ENCODE measurements around the gene ARSG. TPM values are rescaled to one million over a fixed set of nuclear protein-coding genes. Genes with fewer than 3 reads are reported as not detected.

Gene ARSG
- total and polyA plus RNA-seq, 2 of the 13 experiments (the other 11 are each of a cell fraction or from before 2014, with no cell fraction given), result 3.7 to 15.2 TPM

DNA sequence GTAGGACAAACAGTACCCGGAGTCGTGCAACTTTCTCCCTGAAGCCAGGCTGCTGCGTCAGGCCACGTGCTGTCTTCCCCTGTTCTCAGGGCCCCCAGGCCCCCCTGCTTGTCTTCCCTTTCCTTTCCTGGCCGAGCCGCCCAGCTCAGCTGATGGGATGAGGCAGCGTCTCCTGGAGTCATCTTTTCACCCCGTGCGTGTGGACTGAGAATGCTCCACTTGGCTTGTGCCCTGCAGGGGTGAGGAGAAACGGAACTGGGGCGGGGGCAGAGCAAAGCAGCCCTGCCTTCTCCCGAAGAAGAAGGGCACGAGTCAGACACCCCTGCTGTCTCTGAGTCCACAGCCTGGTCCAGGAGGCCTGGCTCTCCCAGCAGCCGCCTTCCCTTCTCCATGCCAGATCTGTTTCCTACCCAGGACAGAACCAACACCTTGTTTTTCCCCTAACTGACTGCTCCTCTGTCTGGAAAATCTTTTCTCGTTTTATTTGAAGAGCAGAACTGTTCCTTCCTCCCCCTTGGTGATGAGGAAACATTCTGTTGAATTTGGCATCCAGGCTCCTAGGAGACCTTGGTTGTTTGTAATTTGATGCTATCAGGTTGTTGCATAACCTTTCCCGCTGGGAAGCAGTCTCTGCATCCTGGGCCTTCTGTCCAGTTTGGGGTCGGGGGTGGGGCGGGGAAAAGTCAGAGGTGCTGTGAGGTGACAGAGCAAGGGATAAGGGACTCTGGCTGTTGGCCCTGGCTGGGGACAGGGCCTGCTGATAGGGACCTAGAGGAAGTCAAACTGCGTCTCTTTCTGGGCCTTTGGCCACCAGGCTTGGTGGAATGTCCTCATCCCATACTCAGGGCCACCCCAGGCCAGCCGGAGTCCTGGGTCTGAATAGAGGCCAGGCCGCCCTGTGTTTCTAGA is 87.2 kb downstream of the ARSG start (continued):
- TF ChIP-seq, protein P1, sequence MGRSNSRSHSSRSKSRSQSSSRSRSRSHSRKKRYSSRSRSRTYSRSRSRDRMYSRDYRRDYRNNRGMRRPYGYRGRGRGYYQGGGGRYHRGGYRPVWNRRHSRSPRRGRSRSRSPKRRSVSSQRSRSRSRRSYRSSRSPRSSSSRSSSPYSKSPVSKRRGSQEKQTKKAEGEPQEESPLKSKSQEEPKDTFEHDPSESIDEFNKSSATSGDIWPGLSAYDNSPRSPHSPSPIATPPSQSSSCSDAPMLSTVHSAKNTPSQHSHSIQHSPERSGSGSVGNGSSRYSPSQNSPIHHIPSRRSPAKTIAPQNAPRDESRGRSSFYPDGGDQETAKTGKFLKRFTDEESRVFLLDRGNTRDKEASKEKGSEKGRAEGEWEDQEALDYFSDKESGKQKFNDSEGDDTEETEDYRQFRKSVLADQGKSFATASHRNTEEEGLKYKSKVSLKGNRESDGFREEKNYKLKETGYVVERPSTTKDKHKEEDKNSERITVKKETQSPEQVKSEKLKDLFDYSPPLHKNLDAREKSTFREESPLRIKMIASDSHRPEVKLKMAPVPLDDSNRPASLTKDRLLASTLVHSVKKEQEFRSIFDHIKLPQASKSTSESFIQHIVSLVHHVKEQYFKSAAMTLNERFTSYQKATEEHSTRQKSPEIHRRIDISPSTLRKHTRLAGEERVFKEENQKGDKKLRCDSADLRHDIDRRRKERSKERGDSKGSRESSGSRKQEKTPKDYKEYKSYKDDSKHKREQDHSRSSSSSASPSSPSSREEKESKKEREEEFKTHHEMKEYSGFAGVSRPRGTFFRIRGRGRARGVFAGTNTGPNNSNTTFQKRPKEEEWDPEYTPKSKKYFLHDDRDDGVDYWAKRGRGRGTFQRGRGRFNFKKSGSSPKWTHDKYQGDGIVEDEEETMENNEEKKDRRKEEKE (IDR thresholded peaks at IDR 0.05), result no peak
- TF ChIP-seq TBX3 (IDR thresholded peaks at IDR 0.05; ENCODE audit: borderline replicate concordance) (peak; percentile 22; the same call in 1 of the 2 replicates), MBD4 (IDR thresholded peaks at IDR 0.05; ENCODE audit: borderline replicate concordance, low read length) (0 out of 2 replicates have a peak, but pooled peaks have one; percentile 42), CEBPB (IDR thresholded peaks at IDR 0.05; ENCODE audit: borderline replicate concordance, low read depth, low read length) (peak; percentile 99), MTA3 (CRISPR knock-in tag; IDR thresholded peaks at IDR 0.05) (no peak), HNF4G (IDR thresholded peaks at IDR 0.05; ENCODE audit: borderline replicate concordance, low read depth, low read length) (peak; percentile 77; the same call in 1 of the 2 replicates), HNF4G (CRISPR knock-in tag; IDR thresholded peaks at IDR 0.05; ENCODE audit: borderline replicate concordance, low read depth) (peak; percentile 79), SUZ12 (IDR thresholded peaks at IDR 0.05; ENCODE audit: low read depth, low read length) (no peak), ZNF260 (CRISPR knock-in tag; IDR thresholded peaks at IDR 0.05; ENCODE audit: borderline replicate concordance, low read depth) (no peak), KLF6 (CRISPR knock-in tag; IDR thresholded peaks at IDR 0.05) (peak; percentile 42; the same call in 1 of the 2 replicates), HDAC6 (IDR thresholded peaks at IDR 0.05; ENCODE audit: low read depth, low read length) (no peak)
- TF ChIP-seq, protein P2, sequence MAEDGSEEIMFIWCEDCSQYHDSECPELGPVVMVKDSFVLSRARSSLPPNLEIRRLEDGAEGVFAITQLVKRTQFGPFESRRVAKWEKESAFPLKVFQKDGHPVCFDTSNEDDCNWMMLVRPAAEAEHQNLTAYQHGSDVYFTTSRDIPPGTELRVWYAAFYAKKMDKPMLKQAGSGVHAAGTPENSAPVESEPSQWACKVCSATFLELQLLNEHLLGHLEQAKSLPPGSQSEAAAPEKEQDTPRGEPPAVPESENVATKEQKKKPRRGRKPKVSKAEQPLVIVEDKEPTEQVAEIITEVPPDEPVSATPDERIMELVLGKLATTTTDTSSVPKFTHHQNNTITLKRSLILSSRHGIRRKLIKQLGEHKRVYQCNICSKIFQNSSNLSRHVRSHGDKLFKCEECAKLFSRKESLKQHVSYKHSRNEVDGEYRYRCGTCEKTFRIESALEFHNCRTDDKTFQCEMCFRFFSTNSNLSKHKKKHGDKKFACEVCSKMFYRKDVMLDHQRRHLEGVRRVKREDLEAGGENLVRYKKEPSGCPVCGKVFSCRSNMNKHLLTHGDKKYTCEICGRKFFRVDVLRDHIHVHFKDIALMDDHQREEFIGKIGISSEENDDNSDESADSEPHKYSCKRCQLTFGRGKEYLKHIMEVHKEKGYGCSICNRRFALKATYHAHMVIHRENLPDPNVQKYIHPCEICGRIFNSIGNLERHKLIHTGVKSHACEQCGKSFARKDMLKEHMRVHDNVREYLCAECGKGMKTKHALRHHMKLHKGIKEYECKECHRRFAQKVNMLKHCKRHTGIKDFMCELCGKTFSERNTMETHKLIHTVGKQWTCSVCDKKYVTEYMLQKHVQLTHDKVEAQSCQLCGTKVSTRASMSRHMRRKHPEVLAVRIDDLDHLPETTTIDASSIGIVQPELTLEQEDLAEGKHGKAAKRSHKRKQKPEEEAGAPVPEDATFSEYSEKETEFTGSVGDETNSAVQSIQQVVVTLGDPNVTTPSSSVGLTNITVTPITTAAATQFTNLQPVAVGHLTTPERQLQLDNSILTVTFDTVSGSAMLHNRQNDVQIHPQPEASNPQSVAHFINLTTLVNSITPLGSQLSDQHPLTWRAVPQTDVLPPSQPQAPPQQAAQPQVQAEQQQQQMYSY (CRISPR knock-in tag; IDR thresholded peaks at IDR 0.05), result no peak
- TF ChIP-seq, protein P3, sequence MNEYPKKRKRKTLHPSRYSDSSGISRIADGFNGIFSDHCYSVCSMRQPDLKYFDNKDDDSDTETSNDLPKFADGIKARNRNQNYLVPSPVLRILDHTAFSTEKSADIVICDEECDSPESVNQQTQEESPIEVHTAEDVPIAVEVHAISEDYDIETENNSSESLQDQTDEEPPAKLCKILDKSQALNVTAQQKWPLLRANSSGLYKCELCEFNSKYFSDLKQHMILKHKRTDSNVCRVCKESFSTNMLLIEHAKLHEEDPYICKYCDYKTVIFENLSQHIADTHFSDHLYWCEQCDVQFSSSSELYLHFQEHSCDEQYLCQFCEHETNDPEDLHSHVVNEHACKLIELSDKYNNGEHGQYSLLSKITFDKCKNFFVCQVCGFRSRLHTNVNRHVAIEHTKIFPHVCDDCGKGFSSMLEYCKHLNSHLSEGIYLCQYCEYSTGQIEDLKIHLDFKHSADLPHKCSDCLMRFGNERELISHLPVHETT (CRISPR knock-in tag; conservative IDR thresholded peaks at IDR 0.05), result 0 out of 2 replicates have a peak, but pooled peaks have one; percentile 31
- TF ChIP-seq, protein P4, sequence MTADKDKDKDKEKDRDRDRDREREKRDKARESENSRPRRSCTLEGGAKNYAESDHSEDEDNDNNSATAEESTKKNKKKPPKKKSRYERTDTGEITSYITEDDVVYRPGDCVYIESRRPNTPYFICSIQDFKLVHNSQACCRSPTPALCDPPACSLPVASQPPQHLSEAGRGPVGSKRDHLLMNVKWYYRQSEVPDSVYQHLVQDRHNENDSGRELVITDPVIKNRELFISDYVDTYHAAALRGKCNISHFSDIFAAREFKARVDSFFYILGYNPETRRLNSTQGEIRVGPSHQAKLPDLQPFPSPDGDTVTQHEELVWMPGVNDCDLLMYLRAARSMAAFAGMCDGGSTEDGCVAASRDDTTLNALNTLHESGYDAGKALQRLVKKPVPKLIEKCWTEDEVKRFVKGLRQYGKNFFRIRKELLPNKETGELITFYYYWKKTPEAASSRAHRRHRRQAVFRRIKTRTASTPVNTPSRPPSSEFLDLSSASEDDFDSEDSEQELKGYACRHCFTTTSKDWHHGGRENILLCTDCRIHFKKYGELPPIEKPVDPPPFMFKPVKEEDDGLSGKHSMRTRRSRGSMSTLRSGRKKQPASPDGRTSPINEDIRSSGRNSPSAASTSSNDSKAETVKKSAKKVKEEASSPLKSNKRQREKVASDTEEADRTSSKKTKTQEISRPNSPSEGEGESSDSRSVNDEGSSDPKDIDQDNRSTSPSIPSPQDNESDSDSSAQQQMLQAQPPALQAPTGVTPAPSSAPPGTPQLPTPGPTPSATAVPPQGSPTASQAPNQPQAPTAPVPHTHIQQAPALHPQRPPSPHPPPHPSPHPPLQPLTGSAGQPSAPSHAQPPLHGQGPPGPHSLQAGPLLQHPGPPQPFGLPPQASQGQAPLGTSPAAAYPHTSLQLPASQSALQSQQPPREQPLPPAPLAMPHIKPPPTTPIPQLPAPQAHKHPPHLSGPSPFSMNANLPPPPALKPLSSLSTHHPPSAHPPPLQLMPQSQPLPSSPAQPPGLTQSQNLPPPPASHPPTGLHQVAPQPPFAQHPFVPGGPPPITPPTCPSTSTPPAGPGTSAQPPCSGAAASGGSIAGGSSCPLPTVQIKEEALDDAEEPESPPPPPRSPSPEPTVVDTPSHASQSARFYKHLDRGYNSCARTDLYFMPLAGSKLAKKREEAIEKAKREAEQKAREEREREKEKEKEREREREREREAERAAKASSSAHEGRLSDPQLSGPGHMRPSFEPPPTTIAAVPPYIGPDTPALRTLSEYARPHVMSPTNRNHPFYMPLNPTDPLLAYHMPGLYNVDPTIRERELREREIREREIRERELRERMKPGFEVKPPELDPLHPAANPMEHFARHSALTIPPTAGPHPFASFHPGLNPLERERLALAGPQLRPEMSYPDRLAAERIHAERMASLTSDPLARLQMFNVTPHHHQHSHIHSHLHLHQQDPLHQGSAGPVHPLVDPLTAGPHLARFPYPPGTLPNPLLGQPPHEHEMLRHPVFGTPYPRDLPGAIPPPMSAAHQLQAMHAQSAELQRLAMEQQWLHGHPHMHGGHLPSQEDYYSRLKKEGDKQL (CRISPR knock-in tag; IDR thresholded peaks at IDR 0.05; ENCODE audit: low read depth), result peak; percentile 82
